Parathyroid adenoma (tissue), 2 donors: Measurements from ENCODE around the gene ARHGEF28.

ENCODE experiments used
- H2AFZ ChIP-seq: fragments of 300-600 bp; sonication (generic); one replicate; pipeline ENCODE4 v1.7.0; 2017; ENCODE audit warnings: antibody characterized with exemption, mild to moderate bottlenecking
- H3K27ac ChIP-seq: fragments of 300-600 bp; sonication (generic); one replicate; pipeline ENCODE4 v1.7.0; 2017
- H3K27me3 ChIP-seq: fragments of 300-600 bp; sonication (generic); one replicate; pipeline ENCODE4 v1.7.0; 2017; ENCODE audit warnings: low read length; ENCODE audit not compliant: control insufficient read depth, insufficient read depth
- H3K36me3 ChIP-seq: fragments of 300-600 bp; sonication (generic); one replicate; pipeline ENCODE4 v1.7.0; 2017; ENCODE audit warnings: low read length; ENCODE audit not compliant: control insufficient read depth, insufficient read depth
- H3K4me1 ChIP-seq: fragments of 300-600 bp; sonication (generic); one replicate; pipeline ENCODE4 v1.7.0; 2017; ENCODE audit warnings: control low read depth
- H3K4me2 ChIP-seq: fragments of 300-600 bp; sonication (generic); one replicate; pipeline ENCODE4 v1.7.0; 2017; ENCODE audit warnings: low read length
- H3K4me3 ChIP-seq: fragments of 300-600 bp; sonication (generic); one replicate; pipeline ENCODE4 v1.7.0; 2017; ENCODE audit warnings: low read depth, low read length
- H3K79me2 ChIP-seq: fragments of 300-600 bp; sonication (generic); one replicate; pipeline ENCODE4 v1.7.0; 2017; ENCODE audit warnings: control low read depth
- H3K9ac ChIP-seq: fragments of 300-600 bp; sonication (generic); one replicate; pipeline ENCODE4 v1.7.0; 2017; ENCODE audit warnings: mild to moderate bottlenecking
- H3K9me3 ChIP-seq: fragments of 300-600 bp; sonication (generic); one replicate; pipeline ENCODE4 v1.7.0; 2017; ENCODE audit warnings: low read length; ENCODE audit not compliant: control insufficient read depth
- TF ChIP-seq, protein P1 (sequence below): fragments of 300-600 bp; sonication (generic); IDR thresholded peaks from one replicate; pipeline ENCODE4 v1.7.0; 2017; ENCODE audit warnings: antibody characterized with exemption, mild to moderate bottlenecking
- donor health status: primary hyperparathyroidism.

The ARHGEF28 gene

GRCh38 chr5:73907164-73907563, 281.2 kb downstream of the ARHGEF28 start:
- Histone ChIP-seq H3K4me1 (no peaks in the 10 kb centered on the region), H3K27ac (no peak overlapping the region), H3K36me3 (no peaks in the 10 kb centered on the region), H3K4me3 (no peak overlapping the region), H3K79me2 (no peaks in the 10 kb centered on the region), H3K9me3 (no peaks in the 10 kb centered on the region), H3K27me3 (no peaks in the 10 kb centered on the region), H3K9ac (no peak overlapping the region), H3K4me2 (no peak overlapping the region), H2AFZ (no peak overlapping the region)
- TF ChIP-seq, protein P1, sequence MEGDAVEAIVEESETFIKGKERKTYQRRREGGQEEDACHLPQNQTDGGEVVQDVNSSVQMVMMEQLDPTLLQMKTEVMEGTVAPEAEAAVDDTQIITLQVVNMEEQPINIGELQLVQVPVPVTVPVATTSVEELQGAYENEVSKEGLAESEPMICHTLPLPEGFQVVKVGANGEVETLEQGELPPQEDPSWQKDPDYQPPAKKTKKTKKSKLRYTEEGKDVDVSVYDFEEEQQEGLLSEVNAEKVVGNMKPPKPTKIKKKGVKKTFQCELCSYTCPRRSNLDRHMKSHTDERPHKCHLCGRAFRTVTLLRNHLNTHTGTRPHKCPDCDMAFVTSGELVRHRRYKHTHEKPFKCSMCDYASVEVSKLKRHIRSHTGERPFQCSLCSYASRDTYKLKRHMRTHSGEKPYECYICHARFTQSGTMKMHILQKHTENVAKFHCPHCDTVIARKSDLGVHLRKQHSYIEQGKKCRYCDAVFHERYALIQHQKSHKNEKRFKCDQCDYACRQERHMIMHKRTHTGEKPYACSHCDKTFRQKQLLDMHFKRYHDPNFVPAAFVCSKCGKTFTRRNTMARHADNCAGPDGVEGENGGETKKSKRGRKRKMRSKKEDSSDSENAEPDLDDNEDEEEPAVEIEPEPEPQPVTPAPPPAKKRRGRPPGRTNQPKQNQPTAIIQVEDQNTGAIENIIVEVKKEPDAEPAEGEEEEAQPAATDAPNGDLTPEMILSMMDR, result no peak

DNA sequence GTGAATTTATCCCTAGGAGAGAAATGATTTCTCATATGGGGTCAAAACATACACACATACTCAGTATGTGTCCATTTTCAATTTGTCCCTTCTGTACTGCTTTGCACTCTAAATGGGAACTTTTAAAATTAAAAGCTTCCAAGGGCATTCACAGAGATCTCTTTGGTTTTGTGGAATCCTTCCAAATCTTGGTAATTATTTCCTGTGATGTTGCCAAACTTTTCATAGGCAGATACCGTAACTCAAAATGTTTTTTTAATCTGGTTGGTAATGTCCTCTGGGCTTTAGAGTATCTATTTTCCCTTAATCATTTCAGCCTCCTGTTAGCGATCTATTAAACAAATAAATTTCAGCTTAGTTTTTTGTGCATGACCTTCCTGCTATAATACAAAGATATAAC, 282.4 kb downstream of the ARHGEF28 start:
- H3K9me3 ChIP-seq, result no peaks in the 10 kb centered on the region

DNA sequence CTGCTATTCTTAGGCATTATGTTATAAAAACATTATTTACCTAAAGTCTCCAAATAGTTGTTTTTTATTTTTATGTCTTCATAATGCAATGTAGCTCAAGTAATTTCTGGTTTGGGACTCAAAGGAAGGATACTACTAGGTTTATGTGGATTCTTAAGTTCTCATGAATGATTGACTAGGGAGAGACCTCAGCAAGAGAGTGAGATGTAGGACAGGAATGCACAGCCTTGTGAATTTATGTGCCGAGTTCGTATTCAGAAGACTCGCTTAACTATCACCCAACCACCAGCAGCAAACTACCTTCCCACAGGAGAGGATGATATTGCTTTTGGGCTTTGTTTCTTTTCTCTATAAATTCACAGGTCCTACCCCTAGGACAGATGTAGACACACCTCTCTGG, 282.9 kb downstream of the ARHGEF28 start:
- Histone ChIP-seq H3K4me3 (no peak overlapping the region), H2AFZ (no peak overlapping the region), H3K27me3 (no peaks in the 10 kb centered on the region), H3K9ac (no peak overlapping the region), H3K36me3 (no peaks in the 10 kb centered on the region), H3K27ac (no peak overlapping the region), H3K4me1 (no peaks in the 10 kb centered on the region), H3K4me2 (no peak overlapping the region), H3K9me3 (no peaks in the 10 kb centered on the region), H3K79me2 (no peaks in the 10 kb centered on the region)
- TF ChIP-seq, protein P1, result no peak

More for the DNA sequence above, 282.4 kb downstream of the ARHGEF28 start:
- Histone ChIP-seq H3K27me3 (no peaks in the 10 kb centered on the region), H3K4me3 (no peak overlapping the region), H3K27ac (no peak overlapping the region), H3K36me3 (no peaks in the 10 kb centered on the region), H3K4me2 (no peak overlapping the region), H2AFZ (no peak overlapping the region), H3K9ac (no peak overlapping the region), H3K79me2 (no peaks in the 10 kb centered on the region), H3K4me1 (no peaks in the 10 kb centered on the region)
- TF ChIP-seq, protein P1, result no peak

DNA sequence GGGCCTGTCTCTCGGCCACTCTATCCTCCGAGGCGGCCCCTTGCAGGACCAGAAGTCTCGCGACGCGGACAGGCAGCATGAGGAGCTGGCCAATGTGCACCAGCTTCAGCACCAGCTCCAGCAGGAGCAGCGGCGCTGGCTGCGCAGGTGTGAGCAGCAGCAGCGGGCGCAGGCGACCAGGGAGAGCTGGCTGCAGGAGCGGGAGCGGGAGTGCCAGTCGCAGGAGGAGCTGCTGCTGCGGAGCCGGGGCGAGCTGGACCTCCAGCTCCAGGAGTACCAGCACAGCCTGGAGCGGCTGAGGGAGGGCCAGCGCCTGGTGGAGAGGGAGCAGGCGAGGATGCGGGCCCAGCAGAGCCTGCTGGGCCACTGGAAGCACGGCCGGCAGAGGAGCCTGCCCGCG, 283.5 kb downstream of the ARHGEF28 start:
- Histone ChIP-seq H3K4me1 (no peaks in the 10 kb centered on the region), H3K36me3 (no peaks in the 10 kb centered on the region), H3K9ac (no peak overlapping the region), H3K4me2 (no peak overlapping the region), H2AFZ (peak overlapping the region; percentile 38), H3K27ac (no peak overlapping the region), H3K79me2 (no peaks in the 10 kb centered on the region), H3K27me3 (no peaks in the 10 kb centered on the region), H3K4me3 (no peak overlapping the region), H3K9me3 (no peaks in the 10 kb centered on the region)
- TF ChIP-seq, protein P1, result no peak

GRCh38 chr5:73911761-73912393, 285.9 kb downstream of the ARHGEF28 start:
- H3K36me3 ChIP-seq, result no peaks in the 10 kb centered on the region
- H3K4me1 ChIP-seq, result no peaks in the 10 kb centered on the region
- H3K4me3 ChIP-seq, result no peak overlapping the region
- H3K27me3 ChIP-seq, result no peaks in the 10 kb centered on the region
- H2AFZ ChIP-seq, result no peak overlapping the region
- no peak overlapping the region for H3K9ac ChIP-seq
- TF ChIP-seq, protein P1, result no peak
- no peak overlapping the region for H3K27ac ChIP-seq
- no peak overlapping the region for H3K4me2 ChIP-seq
- no peaks in the 10 kb centered on the region for H3K79me2 ChIP-seq
- H3K9me3 ChIP-seq, result no peaks in the 10 kb centered on the region
